Medulla oblongata (tissue), 1 donor: ENCODE measurements around the gene RASD2.

ENCODE experiments used
- DNase-seq: peaks from one replicate; pipeline ENCODE4 v3.0.0-alpha.2; 2015; ENCODE audit errors: extremely low spot score

Gene RASD2

GRCh38 chr22:35541254-35541748, 670 bp downstream of the RASD2 start:
- DNase-seq, result no peak

- no peak for DNase-seq
These were observed 1.7 kb downstream of the RASD2 start for GRCh38 chr22:35542157-35542938.

GRCh38 chr22:35542939-35543516, 2.4 kb downstream of the RASD2 start:
- no peak for DNase-seq

- no peak for DNase-seq
These were observed 3.1 kb downstream of the RASD2 start for GRCh38 chr22:35543702-35544101.

- DNase-seq, result no peak
These were observed 3.6 kb downstream of the RASD2 start for GRCh38 chr22:35544189-35544588.

- DNase-seq, result no peak
These were observed 4.2 kb downstream of the RASD2 start for GRCh38 chr22:35544827-35545226.

GRCh38 chr22:35546886-35547285, 6.3 kb downstream of the RASD2 start:
- DNase-seq, result no peak

- DNase-seq, result no peak
These were observed 7.5 kb downstream of the RASD2 start for GRCh38 chr22:35547987-35548721.

- no peak for DNase-seq
These were observed 8.1 kb downstream of the RASD2 start for GRCh38 chr22:35548722-35549112.

GRCh38 chr22:35549328-35549727, 8.7 kb downstream of the RASD2 start:
- peak; percentile 35 for DNase-seq

- no peak for DNase-seq
These were observed 11.0 kb downstream of the RASD2 start for GRCh38 chr22:35551549-35552177.

- no peak for DNase-seq
These were observed 11.7 kb downstream of the RASD2 start for GRCh38 chr22:35552196-35552842.

GRCh38 chr22:35552846-35553245, 12.2 kb downstream of the RASD2 start:
- DNase-seq, result no peak

- no peak for DNase-seq
These were observed 12.7 kb downstream of the RASD2 start for GRCh38 chr22:35553341-35553740.

GRCh38 chr22:35554297-35554845, 13.7 kb downstream of the RASD2 start:
- no peak for DNase-seq

GRCh38 chr22:35555483-35555890, 14.9 kb downstream of the RASD2 start:
- no peak for DNase-seq

GRCh38 chr22:35555946-35556547, 15.4 kb downstream of the RASD2 start:
- DNase-seq, result no peak

- DNase-seq, result no peak
These were observed 16.0 kb downstream of the RASD2 start for GRCh38 chr22:35556666-35557065.

GRCh38 chr22:35558031-35558430, 17.4 kb downstream of the RASD2 start:
- no peak for DNase-seq

GRCh38 chr22:35558719-35559118, 18.1 kb downstream of the RASD2 start:
- DNase-seq, result no peak
